Memory B cell (primary cell): ENCODE results near the gene CDH13.
A peak's percentile ranks its signal among the peaks of the same experiment; 100 is the strongest.

Source experiments
- ATAC-seq: fragments of 150-1000 bp; cut with Tn5 transposase; 2 replicates; pipeline ENCODE4 v1.10.0; 2021; ENCODE audit warnings: low read depth, mild to moderate bottlenecking, moderate library complexity
- DNase-seq, 2 donors: peaks; one replicate each; pipeline ENCODE4 v3.0.0; 2022; ENCODE audit warnings: low spot score in 2 of 2
- H3K27ac Mint-ChIP-seq: one replicate; pipeline ENCODE4 v1.8.0; 2022; ENCODE audit warnings: mild to moderate bottlenecking, moderate library complexity, mixed read lengths
- H3K27me3 Mint-ChIP-seq: one replicate; pipeline ENCODE4 v1.8.0; 2022; ENCODE audit warnings: mixed read lengths
- H3K36me3 Mint-ChIP-seq: one replicate; pipeline ENCODE4 v1.8.0; 2022; ENCODE audit warnings: mild to moderate bottlenecking, mixed read lengths
- H3K4me1 Mint-ChIP-seq: one replicate; pipeline ENCODE4 v1.8.0; 2022; ENCODE audit warnings: mixed read lengths
- H3K4me3 Mint-ChIP-seq: one replicate; pipeline ENCODE4 v1.8.0; 2022; ENCODE audit warnings: mild to moderate bottlenecking, moderate library complexity, mixed read lengths
- H3K9me3 Mint-ChIP-seq: one replicate; pipeline ENCODE4 v1.8.0; 2022; ENCODE audit warnings: mixed read lengths

Gene CDH13

GRCh38 chr16:83791916-83792315, 1165.1 kb downstream of the CDH13 start:
- H3K27ac Mint-ChIP-seq: no peak overlapping the region
- H3K36me3 Mint-ChIP-seq: peaks cover 11% of the 10 kb centered on the region
- no peak for DNase-seq
- H3K9me3 Mint-ChIP-seq: peaks cover 5% of the 10 kb centered on the region
- ATAC-seq: no peak
- H3K4me3 Mint-ChIP-seq: no peak overlapping the region
- peaks cover 3% of the 10 kb centered on the region for H3K27me3 Mint-ChIP-seq
- peaks cover 6% of the 10 kb centered on the region for H3K4me1 Mint-ChIP-seq

- H3K27me3 Mint-ChIP-seq: peaks cover 2% of the 10 kb centered on the region
- H3K9me3 Mint-ChIP-seq: peaks cover 5% of the 10 kb centered on the region
- no peak overlapping the region for H3K27ac Mint-ChIP-seq
- H3K36me3 Mint-ChIP-seq: peaks cover 12% of the 10 kb centered on the region
- DNase-seq: no peak
- H3K4me1 Mint-ChIP-seq: peaks cover 6% of the 10 kb centered on the region
- ATAC-seq: peak; percentile 41
- H3K4me3 Mint-ChIP-seq: no peak overlapping the region
These were observed 1165.6 kb downstream of the CDH13 start for GRCh38 chr16:83792391-83792790.

- no peak for ATAC-seq
- Mint-ChIP-seq H3K4me1 (peaks cover 6% of the 10 kb centered on the region), H3K27ac (no peak overlapping the region), H3K9me3 (peaks cover 5% of the 10 kb centered on the region), H3K36me3 (peaks cover 12% of the 10 kb centered on the region), H3K27me3 (no peaks in the 10 kb centered on the region), H3K4me3 (no peak overlapping the region)
- DNase-seq: no peak
These were observed 1166.4 kb downstream of the CDH13 start for GRCh38 chr16:83793179-83793578.

GRCh38 chr16:83794860-83795554, 1168.2 kb downstream of the CDH13 start:
- H3K4me1 Mint-ChIP-seq: peaks cover 8% of the 10 kb centered on the region
- DNase-seq: no peak
- peaks cover 18% of the 10 kb centered on the region for H3K36me3 Mint-ChIP-seq

GRCh38 chr16:83797013-83797412, 1170.2 kb downstream of the CDH13 start:
- peaks cover 12% of the 10 kb centered on the region for H3K4me1 Mint-ChIP-seq
- ATAC-seq (no peak), DNase-seq (no peak)
- peaks cover 5% of the 10 kb centered on the region for H3K9me3 Mint-ChIP-seq
- H3K27ac Mint-ChIP-seq: no peak overlapping the region
- peaks cover 1% of the 10 kb centered on the region for H3K27me3 Mint-ChIP-seq
- peaks cover 21% of the 10 kb centered on the region for H3K36me3 Mint-ChIP-seq
- no peak overlapping the region for H3K4me3 Mint-ChIP-seq

More at GRCh38 chr16:83794860-83795554, 1168.2 kb downstream of the CDH13 start:
- Mint-ChIP-seq H3K27me3 (peaks cover 1% of the 10 kb centered on the region), H3K4me3 (no peak overlapping the region), H3K27ac (no peak overlapping the region), H3K9me3 (peaks cover 5% of the 10 kb centered on the region)
- no peak for ATAC-seq

GRCh38 chr16:83799336-83799735, 1172.6 kb downstream of the CDH13 start:
- peaks cover 25% of the 10 kb centered on the region for H3K36me3 Mint-ChIP-seq
- H3K9me3 Mint-ChIP-seq: peaks cover 1% of the 10 kb centered on the region
- no peak overlapping the region for H3K27ac Mint-ChIP-seq
- H3K27me3 Mint-ChIP-seq: peaks cover 1% of the 10 kb centered on the region
- H3K4me3 Mint-ChIP-seq: no peak overlapping the region
- no peak for ATAC-seq
- DNase-seq: no peak
- peaks cover 24% of the 10 kb centered on the region for H3K4me1 Mint-ChIP-seq

- Mint-ChIP-seq H3K4me3 (peak overlapping the region; percentile 28), H3K36me3 (peaks cover 16% of the 10 kb centered on the region), H3K9me3 (peaks cover 2% of the 10 kb centered on the region), H3K4me1 (peaks cover 35% of the 10 kb centered on the region), H3K27me3 (peaks cover 1% of the 10 kb centered on the region), H3K27ac (peak overlapping the region; percentile 46)
- ATAC-seq (peak; percentile 66), DNase-seq (peak in 1 of 2 donors; percentile 25)
These were observed 1175.4 kb downstream of the CDH13 start for GRCh38 chr16:83802135-83802534.

- peak overlapping the region; percentile 28 for H3K4me3 Mint-ChIP-seq
- H3K9me3 Mint-ChIP-seq: peaks cover 2% of the 10 kb centered on the region
- H3K36me3 Mint-ChIP-seq: peaks cover 16% of the 10 kb centered on the region
- peaks cover 1% of the 10 kb centered on the region for H3K27me3 Mint-ChIP-seq
- peaks cover 37% of the 10 kb centered on the region for H3K4me1 Mint-ChIP-seq
- ATAC-seq (no peak), DNase-seq (no peak)
- H3K27ac Mint-ChIP-seq: peak overlapping the region; percentile 46
These were observed 1175.9 kb downstream of the CDH13 start for GRCh38 chr16:83802554-83803205.

GRCh38 chr16:83803811-83804210, 1177.0 kb downstream of the CDH13 start:
- Mint-ChIP-seq H3K4me3 (peak overlapping the region; percentile 71), H3K4me1 (peaks cover 43% of the 10 kb centered on the region), H3K36me3 (peaks cover 15% of the 10 kb centered on the region), H3K27ac (peak overlapping the region; percentile 95), H3K9me3 (peaks cover 2% of the 10 kb centered on the region), H3K27me3 (no peaks in the 10 kb centered on the region)
- DNase-seq: no peak
- ATAC-seq: no peak

- H3K4me3 Mint-ChIP-seq: peak overlapping the region; percentile 71
- no peak for DNase-seq
- peak overlapping the region; percentile 95 for H3K27ac Mint-ChIP-seq
- H3K4me1 Mint-ChIP-seq: peaks cover 47% of the 10 kb centered on the region
- peaks cover 17% of the 10 kb centered on the region for H3K36me3 Mint-ChIP-seq
- H3K9me3 Mint-ChIP-seq: peaks cover 2% of the 10 kb centered on the region
- no peak for ATAC-seq
- H3K27me3 Mint-ChIP-seq: no peaks in the 10 kb centered on the region
These were observed 1177.6 kb downstream of the CDH13 start for GRCh38 chr16:83804366-83804765.

- peak in 1 of 2 donors; percentile 46 for DNase-seq
- Mint-ChIP-seq H3K27ac (peak overlapping the region; percentile 95), H3K4me3 (peak overlapping the region; percentile 74), H3K4me1 (peaks cover 47% of the 10 kb centered on the region), H3K27me3 (no peaks in the 10 kb centered on the region), H3K36me3 (peaks cover 16% of the 10 kb centered on the region), H3K9me3 (peaks cover 2% of the 10 kb centered on the region)
- peak; percentile 55 for ATAC-seq
These were observed 1179.3 kb downstream of the CDH13 start for GRCh38 chr16:83806036-83806435.

GRCh38 chr16:83806731-83807130, 1180.0 kb downstream of the CDH13 start:
- Mint-ChIP-seq H3K4me1 (peaks cover 44% of the 10 kb centered on the region), H3K4me3 (peak overlapping the region; percentile 74), H3K27me3 (no peaks in the 10 kb centered on the region), H3K27ac (peak overlapping the region; percentile 95), H3K9me3 (peaks cover 2% of the 10 kb centered on the region), H3K36me3 (peaks cover 17% of the 10 kb centered on the region)
- DNase-seq (no peak), ATAC-seq (no peak)

GRCh38 chr16:83807327-83807709, 1180.5 kb downstream of the CDH13 start:
- ATAC-seq (no peak), DNase-seq (no peak)
- Mint-ChIP-seq H3K27ac (peak overlapping the region; percentile 95), H3K36me3 (peaks cover 17% of the 10 kb centered on the region), H3K9me3 (peaks cover 2% of the 10 kb centered on the region), H3K4me1 (peaks cover 40% of the 10 kb centered on the region), H3K27me3 (no peaks in the 10 kb centered on the region), H3K4me3 (peak overlapping the region; percentile 99)

GRCh38 chr16:83807710-83808572, 1181.2 kb downstream of the CDH13 start, which contains the start of gene HSBP1:
TSS of gene HSBP1 (plus strand) at chr16:83807978. CDS start at chr16:83808077, 99 bp downstream.
- H3K9me3 Mint-ChIP-seq: peaks cover 2% of the 10 kb centered on the region
- no peaks in the 10 kb centered on the region for H3K27me3 Mint-ChIP-seq
- H3K4me3 Mint-ChIP-seq: peak within 1 kb of the TSS; percentile 99
- peaks cover 35% of the 10 kb centered on the region for H3K4me1 Mint-ChIP-seq
- peak; percentile 90 to 91 for DNase-seq
- peak within 1 kb of the TSS; percentile 95 for H3K27ac Mint-ChIP-seq
- H3K36me3 Mint-ChIP-seq: peaks cover 17% of the 10 kb centered on the region
- peak; percentile 90 for ATAC-seq
